Esophagus muscularis mucosa (tissue), 3 donors: Measurements from ENCODE around the gene RERE.

Experiments used
- POLR2A ChIP-seq: fragments of 450-650 bp; IDR thresholded peaks from one replicate; pipeline ENCODE4 v1.6.1; 2017; ENCODE audit warnings: antibody characterized with exemption, moderate library complexity, mild to moderate bottlenecking, low read depth
- TF ChIP-seq, protein P1 (sequence below), 3 experiments: fragments of 200-600 bp in 2 of 3; fragments of 450-650 bp in 1 of 3; sonication (generic) in 2 of 3; IDR thresholded peaks; one replicate each; pipeline ENCODE4 v1.5.1; 2017 to 2019; ENCODE audit warnings: antibody characterized with exemption in 3 of 3, mild to moderate bottlenecking in 2 of 3, moderate library complexity in 1 of 3

DNA sequence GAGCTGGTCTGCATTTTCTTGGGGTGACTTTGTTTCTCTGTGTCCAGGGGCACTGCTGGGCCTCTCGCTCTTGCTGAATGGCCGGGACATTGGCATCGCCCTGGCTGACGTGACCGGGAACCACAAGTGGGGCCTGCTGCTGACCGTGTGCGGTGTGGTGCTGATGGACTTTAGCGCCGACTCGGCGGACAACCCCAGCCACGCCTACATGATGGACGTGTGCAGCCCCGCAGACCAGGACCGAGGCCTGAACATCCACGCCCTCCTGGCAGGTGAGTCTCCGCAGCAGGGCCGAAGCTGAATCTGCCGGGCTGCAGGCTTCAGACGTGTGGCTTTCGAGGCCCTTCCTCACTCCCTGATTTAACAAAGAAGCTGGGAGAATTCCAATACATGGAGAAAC, 491.7 kb downstream of the RERE start:
- TF ChIP-seq, protein P1, sequence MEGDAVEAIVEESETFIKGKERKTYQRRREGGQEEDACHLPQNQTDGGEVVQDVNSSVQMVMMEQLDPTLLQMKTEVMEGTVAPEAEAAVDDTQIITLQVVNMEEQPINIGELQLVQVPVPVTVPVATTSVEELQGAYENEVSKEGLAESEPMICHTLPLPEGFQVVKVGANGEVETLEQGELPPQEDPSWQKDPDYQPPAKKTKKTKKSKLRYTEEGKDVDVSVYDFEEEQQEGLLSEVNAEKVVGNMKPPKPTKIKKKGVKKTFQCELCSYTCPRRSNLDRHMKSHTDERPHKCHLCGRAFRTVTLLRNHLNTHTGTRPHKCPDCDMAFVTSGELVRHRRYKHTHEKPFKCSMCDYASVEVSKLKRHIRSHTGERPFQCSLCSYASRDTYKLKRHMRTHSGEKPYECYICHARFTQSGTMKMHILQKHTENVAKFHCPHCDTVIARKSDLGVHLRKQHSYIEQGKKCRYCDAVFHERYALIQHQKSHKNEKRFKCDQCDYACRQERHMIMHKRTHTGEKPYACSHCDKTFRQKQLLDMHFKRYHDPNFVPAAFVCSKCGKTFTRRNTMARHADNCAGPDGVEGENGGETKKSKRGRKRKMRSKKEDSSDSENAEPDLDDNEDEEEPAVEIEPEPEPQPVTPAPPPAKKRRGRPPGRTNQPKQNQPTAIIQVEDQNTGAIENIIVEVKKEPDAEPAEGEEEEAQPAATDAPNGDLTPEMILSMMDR (IDR thresholded peaks at IDR 0.05): no peak
- no peak for TF ChIP-seq POLR2A
